ENCODE results near the gene CACNA1C.

DNA sequence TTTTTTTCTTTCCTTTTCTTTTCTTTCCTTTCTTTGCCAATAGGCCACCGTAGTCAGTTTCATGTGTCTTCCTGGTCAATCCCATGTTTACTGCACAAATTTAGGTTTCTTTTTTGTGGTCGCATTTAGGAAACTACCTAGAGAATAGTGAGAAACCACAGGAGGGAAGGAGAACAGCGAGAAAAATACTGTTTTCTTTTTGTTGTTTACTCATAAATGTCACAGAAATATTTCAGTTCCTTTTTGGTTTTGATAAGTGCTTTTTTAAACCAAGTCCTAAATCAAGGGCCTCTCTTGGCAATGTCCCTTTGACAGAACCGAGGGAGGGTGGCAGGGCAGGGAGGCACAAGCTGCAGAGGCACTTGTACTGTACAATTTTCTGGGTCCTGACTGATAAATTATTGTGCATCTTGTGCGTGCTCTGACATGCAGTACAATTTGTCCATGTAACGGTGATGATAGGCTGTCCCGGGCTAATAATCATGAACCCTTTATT lies 326.1 kb downstream of the CACNA1C start:
- TF ChIP-seq POLR2A (IDR thresholded peaks at IDR 0.05): no peak
- TF ChIP-seq, protein P1, sequence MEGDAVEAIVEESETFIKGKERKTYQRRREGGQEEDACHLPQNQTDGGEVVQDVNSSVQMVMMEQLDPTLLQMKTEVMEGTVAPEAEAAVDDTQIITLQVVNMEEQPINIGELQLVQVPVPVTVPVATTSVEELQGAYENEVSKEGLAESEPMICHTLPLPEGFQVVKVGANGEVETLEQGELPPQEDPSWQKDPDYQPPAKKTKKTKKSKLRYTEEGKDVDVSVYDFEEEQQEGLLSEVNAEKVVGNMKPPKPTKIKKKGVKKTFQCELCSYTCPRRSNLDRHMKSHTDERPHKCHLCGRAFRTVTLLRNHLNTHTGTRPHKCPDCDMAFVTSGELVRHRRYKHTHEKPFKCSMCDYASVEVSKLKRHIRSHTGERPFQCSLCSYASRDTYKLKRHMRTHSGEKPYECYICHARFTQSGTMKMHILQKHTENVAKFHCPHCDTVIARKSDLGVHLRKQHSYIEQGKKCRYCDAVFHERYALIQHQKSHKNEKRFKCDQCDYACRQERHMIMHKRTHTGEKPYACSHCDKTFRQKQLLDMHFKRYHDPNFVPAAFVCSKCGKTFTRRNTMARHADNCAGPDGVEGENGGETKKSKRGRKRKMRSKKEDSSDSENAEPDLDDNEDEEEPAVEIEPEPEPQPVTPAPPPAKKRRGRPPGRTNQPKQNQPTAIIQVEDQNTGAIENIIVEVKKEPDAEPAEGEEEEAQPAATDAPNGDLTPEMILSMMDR (IDR thresholded peaks at IDR 0.05): no peak
